ENCODE results near the gene INMT. TPM values are rescaled to one million over a fixed set of nuclear protein-coding genes. Genes with fewer than 3 reads are reported as not detected.

INMT gene
- total RNA-seq, 1 experiment from 2014 or later = 3.3 TPM

DNA sequence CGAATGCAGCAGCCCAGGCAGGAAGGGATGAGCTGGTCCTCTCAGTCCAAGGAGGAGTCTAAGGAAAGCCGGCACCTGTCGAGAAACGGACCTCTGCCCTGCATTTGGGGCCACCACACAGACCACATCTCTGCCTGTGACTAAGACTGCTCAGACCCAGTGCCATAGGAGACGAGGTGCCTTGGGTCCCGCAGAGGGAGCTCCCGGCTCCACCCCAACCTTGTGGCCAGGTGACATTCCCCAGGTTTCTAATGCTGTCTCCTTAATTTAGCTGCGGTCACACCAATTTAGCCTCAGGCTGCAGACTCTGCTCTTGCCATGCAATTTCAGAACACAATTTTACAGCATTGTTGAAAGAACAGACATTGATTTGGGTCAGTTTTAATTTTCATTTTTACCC lies 46.9 kb upstream of the INMT start:
- intact Hi-C loops (cut with micrococcal nuclease; ENCODE audit: unreplicated experiment) = no loop called here
- Mint-ChIP-seq H3K27ac (ENCODE audit: unreplicated experiment) (no peak overlapping the region), H3K27me3 (ENCODE audit: insufficient read depth, unreplicated experiment) (peaks cover 6% of the 10 kb centered on the region), H3K4me3 (ENCODE audit: unreplicated experiment) (no peak overlapping the region), H3K9me3 (ENCODE audit: unreplicated experiment) (peaks cover 8% of the 10 kb centered on the region), H3K36me3 (ENCODE audit: insufficient read depth, unreplicated experiment) (no peaks in the 10 kb centered on the region), H3K4me1 (ENCODE audit: low read depth, unreplicated experiment) (peaks cover 9% of the 10 kb centered on the region)
- DNase-seq = no peak
- H3K9me3 ChIP-seq = no peaks in the 10 kb centered on the region
- ChIA-PET CTCF (no interaction called here), POLR2A (no interaction called here)
- no peaks in the 10 kb centered on the region for H3K36me3 ChIP-seq (ENCODE audit: control insufficient read depth, insufficient read depth, low read length)
- no peak overlapping the region for H3K4me3 ChIP-seq (ENCODE audit: low read depth, low read length)
- H3K27me3 ChIP-seq (replicated peaks; ENCODE audit: control insufficient read depth, insufficient read depth, low read length) = no peaks in the 10 kb centered on the region; the same call in 1 of the 2 replicates
- peaks cover 3% of the 10 kb centered on the region; the same call in 1 of the 2 replicates for H3K4me1 ChIP-seq
- BruUV-seq (replicated peaks) = no TSS peak
- TF ChIP-seq, protein P1, sequence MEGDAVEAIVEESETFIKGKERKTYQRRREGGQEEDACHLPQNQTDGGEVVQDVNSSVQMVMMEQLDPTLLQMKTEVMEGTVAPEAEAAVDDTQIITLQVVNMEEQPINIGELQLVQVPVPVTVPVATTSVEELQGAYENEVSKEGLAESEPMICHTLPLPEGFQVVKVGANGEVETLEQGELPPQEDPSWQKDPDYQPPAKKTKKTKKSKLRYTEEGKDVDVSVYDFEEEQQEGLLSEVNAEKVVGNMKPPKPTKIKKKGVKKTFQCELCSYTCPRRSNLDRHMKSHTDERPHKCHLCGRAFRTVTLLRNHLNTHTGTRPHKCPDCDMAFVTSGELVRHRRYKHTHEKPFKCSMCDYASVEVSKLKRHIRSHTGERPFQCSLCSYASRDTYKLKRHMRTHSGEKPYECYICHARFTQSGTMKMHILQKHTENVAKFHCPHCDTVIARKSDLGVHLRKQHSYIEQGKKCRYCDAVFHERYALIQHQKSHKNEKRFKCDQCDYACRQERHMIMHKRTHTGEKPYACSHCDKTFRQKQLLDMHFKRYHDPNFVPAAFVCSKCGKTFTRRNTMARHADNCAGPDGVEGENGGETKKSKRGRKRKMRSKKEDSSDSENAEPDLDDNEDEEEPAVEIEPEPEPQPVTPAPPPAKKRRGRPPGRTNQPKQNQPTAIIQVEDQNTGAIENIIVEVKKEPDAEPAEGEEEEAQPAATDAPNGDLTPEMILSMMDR (IDR thresholded peaks at IDR 0.05; ENCODE audit: insufficient read depth in 1 of 2, low read depth in 1 of 2, low read length in 1 of 2, severe bottlenecking in 1 of 2, unreplicated experiment in 1 of 2) = no peak

DNA sequence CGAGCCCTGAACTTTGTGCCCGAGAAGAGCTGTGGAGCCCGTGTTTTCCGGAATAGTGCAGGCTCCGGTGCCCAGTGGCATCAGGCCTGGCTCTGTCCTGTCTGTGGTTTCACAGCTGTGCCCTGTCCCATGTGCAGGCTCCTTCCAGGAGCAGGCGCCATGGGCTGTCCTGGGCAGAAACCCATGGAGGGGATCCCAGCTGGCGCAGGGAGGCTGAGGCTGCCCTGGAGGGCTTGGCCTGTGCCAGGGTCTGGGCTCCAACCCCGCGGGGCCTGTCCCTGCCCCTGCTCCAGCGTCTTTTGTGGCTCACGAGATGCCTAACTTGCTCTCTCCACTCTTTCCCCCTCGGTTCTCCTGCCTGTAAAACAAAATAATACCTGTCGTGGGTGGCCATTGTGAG lies 46.3 kb upstream of the INMT start:
- TF ChIP-seq, protein P1 (IDR thresholded peaks at IDR 0.05; ENCODE audit: insufficient read depth in 1 of 2, low read depth in 1 of 2, low read length in 1 of 2, severe bottlenecking in 1 of 2, unreplicated experiment in 1 of 2) = no peak
- peaks cover 8% of the 10 kb centered on the region for H3K9me3 Mint-ChIP-seq (ENCODE audit: unreplicated experiment)
- peaks cover 9% of the 10 kb centered on the region for H3K4me1 Mint-ChIP-seq (ENCODE audit: low read depth, unreplicated experiment)
- no peak for DNase-seq
- peaks cover 6% of the 10 kb centered on the region for H3K27me3 Mint-ChIP-seq (ENCODE audit: insufficient read depth, unreplicated experiment)
- no peak overlapping the region for H3K27ac Mint-ChIP-seq (ENCODE audit: unreplicated experiment)
- Histone ChIP-seq H3K4me3 (ENCODE audit: low read depth, low read length) (no peak overlapping the region), H3K36me3 (ENCODE audit: control insufficient read depth, insufficient read depth, low read length) (no peaks in the 10 kb centered on the region), H3K9me3 (no peaks in the 10 kb centered on the region), H3K27me3 (replicated peaks; ENCODE audit: control insufficient read depth, insufficient read depth, low read length) (no peaks in the 10 kb centered on the region; the same call in 1 of the 2 replicates), H3K4me1 (peaks cover 3% of the 10 kb centered on the region; the same call in 1 of the 2 replicates)
- POLR2A ChIA-PET = no interaction called here
- BruUV-seq (replicated peaks) = no TSS peak
- CTCF ChIA-PET = no interaction called here
- H3K4me3 Mint-ChIP-seq (ENCODE audit: unreplicated experiment) = no peak overlapping the region
- H3K36me3 Mint-ChIP-seq (ENCODE audit: insufficient read depth, unreplicated experiment) = no peaks in the 10 kb centered on the region
- intact Hi-C loops (cut with micrococcal nuclease; ENCODE audit: unreplicated experiment) = no loop called here

DNA sequence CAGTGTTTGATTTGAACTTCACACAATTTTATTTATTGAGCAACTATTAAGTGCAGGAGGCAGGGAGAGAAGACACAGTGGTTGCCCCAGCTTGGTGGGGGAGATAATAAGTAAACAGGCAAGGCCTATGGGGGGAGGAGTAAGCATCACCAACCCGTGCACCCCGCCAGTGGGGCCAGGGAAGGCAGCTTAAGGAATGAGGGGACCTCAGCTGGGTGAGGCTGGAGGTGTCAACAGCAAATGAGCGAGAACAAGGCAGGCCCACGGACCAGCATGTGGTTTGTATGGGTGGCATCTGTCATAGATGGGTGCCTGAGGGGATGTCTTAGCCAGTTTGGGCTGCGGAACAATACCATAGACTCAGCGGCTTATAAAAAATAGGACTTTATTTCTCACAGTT lies 45.6 kb upstream of the INMT start:
- H3K4me3 Mint-ChIP-seq (ENCODE audit: unreplicated experiment) = no peak overlapping the region
- Histone ChIP-seq H3K36me3 (ENCODE audit: control insufficient read depth, insufficient read depth, low read length) (no peaks in the 10 kb centered on the region), H3K4me3 (ENCODE audit: low read depth, low read length) (no peak overlapping the region), H3K9me3 (no peaks in the 10 kb centered on the region), H3K4me1 (no peaks in the 10 kb centered on the region), H3K27me3 (replicated peaks; ENCODE audit: control insufficient read depth, insufficient read depth, low read length) (no peaks in the 10 kb centered on the region; the same call in 1 of the 2 replicates)
- DNase-seq = no peak
- H3K9me3 Mint-ChIP-seq (ENCODE audit: unreplicated experiment) = peaks cover 8% of the 10 kb centered on the region
- intact Hi-C loops (cut with micrococcal nuclease; ENCODE audit: unreplicated experiment) = no loop called here
- peaks cover 6% of the 10 kb centered on the region for H3K27me3 Mint-ChIP-seq (ENCODE audit: insufficient read depth, unreplicated experiment)
- H3K36me3 Mint-ChIP-seq (ENCODE audit: insufficient read depth, unreplicated experiment) = no peaks in the 10 kb centered on the region
- peak overlapping the region; percentile 45 for H3K27ac Mint-ChIP-seq (ENCODE audit: unreplicated experiment)
- ChIA-PET CTCF (no interaction called here), POLR2A (no interaction called here)
- TF ChIP-seq, protein P1 (IDR thresholded peaks at IDR 0.05; ENCODE audit: insufficient read depth in 1 of 2, low read depth in 1 of 2, low read length in 1 of 2, severe bottlenecking in 1 of 2, unreplicated experiment in 1 of 2) = no peak
- peaks cover 9% of the 10 kb centered on the region for H3K4me1 Mint-ChIP-seq (ENCODE audit: low read depth, unreplicated experiment)
- BruUV-seq (replicated peaks) = no TSS peak

All from Caco-2 (cell line).